Muscle layer of colon (tissue), 2 donors: ENCODE data around the gene IFT22.
"Not testable (repeated sequence)": the region's sequence is repeated elsewhere in the genome, so short reads cannot be mapped to it uniquely, and the experiment has no call there.

ENCODE experiments used
- H3K27ac ChIP-seq: one replicate; pipeline ENCODE4 v1.7.0; 2013; ENCODE audit warnings: low read depth, mild to moderate bottlenecking, low read length, moderate library complexity
- H3K27me3 ChIP-seq, 2 donors: one replicate each; pipeline ENCODE4 v1.7.0; 2013; ENCODE audit warnings: low read length in 2 of 2, mild to moderate bottlenecking in 2 of 2; ENCODE audit not compliant: insufficient read depth in 2 of 2, control insufficient read depth in 1 of 2
- H3K36me3 ChIP-seq: one replicate; pipeline ENCODE4 v1.7.0; 2013; ENCODE audit warnings: mild to moderate bottlenecking, low read length; ENCODE audit not compliant: insufficient read depth
- H3K4me1 ChIP-seq: one replicate; pipeline ENCODE4 v1.7.0; 2013; ENCODE audit warnings: mild to moderate bottlenecking, low read length; ENCODE audit not compliant: insufficient read depth
- H3K4me3 ChIP-seq, 2 donors: one replicate each; pipeline ENCODE4 v1.7.0; 2013; ENCODE audit warnings: low read length in 2 of 2, low read depth in 1 of 2, mild to moderate bottlenecking in 1 of 2, moderate library complexity in 1 of 2
- H3K9ac ChIP-seq: one replicate; pipeline ENCODE4 v1.7.0; 2013; ENCODE audit warnings: low read length
- H3K9me3 ChIP-seq: one replicate; pipeline ENCODE4 v1.7.0; 2013; ENCODE audit warnings: mild to moderate bottlenecking, low read length
- donor health status: abdominal sarcoma.
- donor health status: Adenocarcinoma of cecum.

Gene IFT22

GRCh38 chr7:101290186-101291037 is 31.2 kb downstream of the IFT22 start:
- not testable (repeated sequence) for H3K36me3 ChIP-seq, H3K9ac ChIP-seq, H3K4me3 ChIP-seq, H3K4me1 ChIP-seq, H3K27ac ChIP-seq, H3K9me3 ChIP-seq
- H3K27me3 ChIP-seq, result peaks cover 4 to 18% of the 10 kb centered on the region in 2 donors

GRCh38 chr7:101289687-101290086 is 31.9 kb downstream of the IFT22 start:
- not testable (repeated sequence) for H3K9me3 ChIP-seq, H3K4me1 ChIP-seq, H3K36me3 ChIP-seq, H3K9ac ChIP-seq, H3K4me3 ChIP-seq, H3K27ac ChIP-seq
- H3K27me3 ChIP-seq, result peaks cover 4 to 15% of the 10 kb centered on the region in 2 donors

- Histone ChIP-seq H3K27me3 (peaks cover 0 to 15% of the 10 kb centered on the region in 2 donors), H3K4me3 (no peak overlapping the region), H3K36me3 (no peaks in the 10 kb centered on the region), H3K27ac (no peak overlapping the region), H3K9me3 (no peaks in the 10 kb centered on the region), H3K9ac (no peak overlapping the region), H3K4me1 (no peaks in the 10 kb centered on the region)
Measured at GRCh38 chr7:101288439-101288838, 33.2 kb downstream of the IFT22 start.

GRCh38 chr7:101287032-101287431 is 34.6 kb downstream of the IFT22 start:
- Histone ChIP-seq H3K9me3 (no peaks in the 10 kb centered on the region), H3K27ac (no peak overlapping the region), H3K9ac (no peak overlapping the region), H3K36me3 (no peaks in the 10 kb centered on the region), H3K4me3 (no peak overlapping the region), H3K4me1 (peaks cover 5% of the 10 kb centered on the region), H3K27me3 (peaks cover 0 to 13% of the 10 kb centered on the region in 2 donors)

GRCh38 chr7:101285880-101286279 is 35.7 kb downstream of the IFT22 start:
- not testable (repeated sequence) for H3K4me1 ChIP-seq, H3K9me3 ChIP-seq, H3K36me3 ChIP-seq, H3K9ac ChIP-seq, H3K27me3 ChIP-seq, H3K4me3 ChIP-seq, H3K27ac ChIP-seq

- Histone ChIP-seq H3K4me1 (peaks cover 5% of the 10 kb centered on the region), H3K36me3 (no peaks in the 10 kb centered on the region), H3K9ac (no peak overlapping the region), H3K27me3 (no peaks in the 10 kb centered on the region), H3K27ac (no peak overlapping the region), H3K9me3 (no peaks in the 10 kb centered on the region), H3K4me3 (no peak overlapping the region)
Measured at GRCh38 chr7:101285171-101285570, 36.4 kb downstream of the IFT22 start.

GRCh38 chr7:101280912-101281311 is 40.7 kb downstream of the IFT22 start:
- not testable (repeated sequence) for H3K27me3 ChIP-seq, H3K27ac ChIP-seq, H3K4me3 ChIP-seq, H3K4me1 ChIP-seq, H3K36me3 ChIP-seq, H3K9me3 ChIP-seq, H3K9ac ChIP-seq

GRCh38 chr7:101278461-101279292 is 42.9 kb downstream of the IFT22 start:
- Histone ChIP-seq H3K36me3 (no peaks in the 10 kb centered on the region), H3K27ac (no peak overlapping the region), H3K9ac (no peak overlapping the region), H3K4me3 (no peak overlapping the region), H3K4me1 (peaks cover 5% of the 10 kb centered on the region), H3K27me3 (no peaks in the 10 kb centered on the region), H3K9me3 (no peaks in the 10 kb centered on the region)

GRCh38 chr7:101277155-101277554 is 44.5 kb downstream of the IFT22 start:
- no peaks in the 10 kb centered on the region for H3K36me3 ChIP-seq
- no peak overlapping the region for H3K27ac ChIP-seq
- H3K4me3 ChIP-seq, result no peak overlapping the region
- H3K4me1 ChIP-seq, result no peaks in the 10 kb centered on the region
- H3K9me3 ChIP-seq, result no peaks in the 10 kb centered on the region
- no peak overlapping the region for H3K9ac ChIP-seq
- no peaks in the 10 kb centered on the region for H3K27me3 ChIP-seq

- Histone ChIP-seq H3K9ac (no peak overlapping the region), H3K4me3 (no peak overlapping the region), H3K36me3 (no peaks in the 10 kb centered on the region), H3K27ac (no peak overlapping the region), H3K27me3 (no peaks in the 10 kb centered on the region), H3K4me1 (no peaks in the 10 kb centered on the region), H3K9me3 (no peaks in the 10 kb centered on the region)
Measured at GRCh38 chr7:101273206-101273605, 48.4 kb downstream of the IFT22 start.

GRCh38 chr7:101271021-101271420 is 50.6 kb downstream of the IFT22 start:
- Histone ChIP-seq H3K27ac (no peak overlapping the region), H3K27me3 (no peaks in the 10 kb centered on the region), H3K4me1 (no peaks in the 10 kb centered on the region), H3K9me3 (no peaks in the 10 kb centered on the region), H3K9ac (no peak overlapping the region), H3K36me3 (no peaks in the 10 kb centered on the region), H3K4me3 (no peak overlapping the region)
